ENCODE results near the gene SPARC. TPM values are rescaled to one million over a fixed set of nuclear protein-coding genes. Genes with fewer than 3 reads are reported as not detected.
A peak's percentile ranks its signal among the peaks of the same experiment; 100 is the strongest.

SPARC gene
- total RNA-seq, 4 donors from 2014 or later: 341 to 2,293 (median 751) TPM

- Histone ChIP-seq H3K27me3 (no peaks in the 10 kb centered on the region), H3K4me1 (peaks cover 23 to 64% of the 10 kb centered on the region in 2 donors), H3K36me3 (no peaks in the 10 kb centered on the region), H3K27ac (peak overlapping the region; percentile 88 to 100), H3K4me3 (no peak overlapping the region), H3K9me3 (no peaks in the 10 kb centered on the region)
- intact Hi-C loops (cut with DNase I; ENCODE audit: low total_unique reads): no loop called here
- TF ChIP-seq, protein P1, sequence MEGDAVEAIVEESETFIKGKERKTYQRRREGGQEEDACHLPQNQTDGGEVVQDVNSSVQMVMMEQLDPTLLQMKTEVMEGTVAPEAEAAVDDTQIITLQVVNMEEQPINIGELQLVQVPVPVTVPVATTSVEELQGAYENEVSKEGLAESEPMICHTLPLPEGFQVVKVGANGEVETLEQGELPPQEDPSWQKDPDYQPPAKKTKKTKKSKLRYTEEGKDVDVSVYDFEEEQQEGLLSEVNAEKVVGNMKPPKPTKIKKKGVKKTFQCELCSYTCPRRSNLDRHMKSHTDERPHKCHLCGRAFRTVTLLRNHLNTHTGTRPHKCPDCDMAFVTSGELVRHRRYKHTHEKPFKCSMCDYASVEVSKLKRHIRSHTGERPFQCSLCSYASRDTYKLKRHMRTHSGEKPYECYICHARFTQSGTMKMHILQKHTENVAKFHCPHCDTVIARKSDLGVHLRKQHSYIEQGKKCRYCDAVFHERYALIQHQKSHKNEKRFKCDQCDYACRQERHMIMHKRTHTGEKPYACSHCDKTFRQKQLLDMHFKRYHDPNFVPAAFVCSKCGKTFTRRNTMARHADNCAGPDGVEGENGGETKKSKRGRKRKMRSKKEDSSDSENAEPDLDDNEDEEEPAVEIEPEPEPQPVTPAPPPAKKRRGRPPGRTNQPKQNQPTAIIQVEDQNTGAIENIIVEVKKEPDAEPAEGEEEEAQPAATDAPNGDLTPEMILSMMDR (IDR thresholded peaks at IDR 0.05): no peak
- TF ChIP-seq POLR2A (IDR thresholded peaks at IDR 0.05): no peak
- peak in 1 of 2 donors; percentile 65 for DNase-seq
Observed at GRCh38 chr5:151670953-151671636, 15.6 kb downstream of the SPARC start.

DNA sequence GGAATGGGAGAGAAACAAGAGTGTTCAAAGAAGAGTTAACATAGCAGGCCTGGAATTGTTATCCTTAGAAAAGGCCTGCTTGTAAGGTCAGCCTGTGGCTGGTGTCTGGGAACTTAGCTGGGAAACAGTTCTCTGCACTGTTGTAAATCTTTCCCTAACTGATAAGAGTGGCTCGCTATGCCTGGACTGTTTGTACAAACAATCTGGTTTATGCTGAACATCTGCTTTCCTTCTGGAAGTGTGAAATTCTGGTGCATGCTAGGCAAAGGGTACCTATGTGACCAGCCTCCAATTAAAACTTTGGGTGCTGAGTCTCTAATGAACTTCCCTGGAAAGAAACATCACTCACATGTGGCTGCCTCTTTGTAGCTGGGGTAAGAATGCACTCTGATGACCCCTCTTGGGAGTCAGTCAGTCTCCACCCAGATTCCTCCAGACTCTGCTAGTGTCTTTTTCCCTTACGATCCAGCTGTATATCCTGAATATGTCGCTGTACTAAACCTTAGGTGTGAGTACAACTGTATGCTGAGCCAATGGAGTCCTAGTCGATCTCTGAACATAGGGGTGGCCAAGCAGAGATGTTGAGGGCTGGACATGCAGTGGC is 16.5 kb downstream of the SPARC start:
- DNase-seq: no peak
- Histone ChIP-seq H3K4me1 (peaks cover 30 to 66% of the 10 kb centered on the region in 2 donors), H3K36me3 (no peaks in the 10 kb centered on the region), H3K9me3 (no peaks in the 10 kb centered on the region), H3K27me3 (no peaks in the 10 kb centered on the region), H3K4me3 (no peak overlapping the region), H3K27ac (peak overlapping the region; percentile 88 to 100)
- intact Hi-C loops (cut with DNase I; ENCODE audit: low total_unique reads): no loop called here
- TF ChIP-seq POLR2A (IDR thresholded peaks at IDR 0.05): no peak
- TF ChIP-seq, protein P1 (IDR thresholded peaks at IDR 0.05): no peak

DNA sequence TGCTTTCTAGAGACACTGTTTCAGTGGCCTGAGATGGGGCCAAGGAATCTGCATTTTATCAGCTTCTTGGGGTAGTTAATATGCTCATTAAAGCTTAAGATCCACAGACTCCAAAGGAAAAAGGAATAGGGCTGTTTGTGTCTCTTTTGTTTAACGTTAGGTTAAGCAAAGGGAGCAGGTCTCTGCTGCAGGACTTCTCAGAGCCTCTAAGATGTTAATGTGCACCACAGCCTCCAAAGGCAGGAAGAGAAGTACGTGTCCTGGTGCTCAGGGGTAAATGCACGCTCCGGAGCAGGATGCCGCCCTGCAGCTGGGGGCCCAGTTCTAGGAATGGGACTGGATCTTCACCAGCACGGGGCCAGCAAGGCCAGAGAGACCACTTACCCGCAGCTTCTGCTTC is 19.6 kb downstream of the SPARC start:
- Histone ChIP-seq H3K27me3 (no peaks in the 10 kb centered on the region), H3K36me3 (no peaks in the 10 kb centered on the region), H3K27ac (peak overlapping the region; percentile 88 to 100), H3K9me3 (no peaks in the 10 kb centered on the region), H3K4me3 (no peak overlapping the region), H3K4me1 (peaks cover 28 to 65% of the 10 kb centered on the region in 2 donors)
- intact Hi-C loops (cut with DNase I; ENCODE audit: low total_unique reads): no loop called here
- TF ChIP-seq, protein P1 (IDR thresholded peaks at IDR 0.05): no peak
- TF ChIP-seq POLR2A (IDR thresholded peaks at IDR 0.05): no peak
- no peak for DNase-seq

DNA sequence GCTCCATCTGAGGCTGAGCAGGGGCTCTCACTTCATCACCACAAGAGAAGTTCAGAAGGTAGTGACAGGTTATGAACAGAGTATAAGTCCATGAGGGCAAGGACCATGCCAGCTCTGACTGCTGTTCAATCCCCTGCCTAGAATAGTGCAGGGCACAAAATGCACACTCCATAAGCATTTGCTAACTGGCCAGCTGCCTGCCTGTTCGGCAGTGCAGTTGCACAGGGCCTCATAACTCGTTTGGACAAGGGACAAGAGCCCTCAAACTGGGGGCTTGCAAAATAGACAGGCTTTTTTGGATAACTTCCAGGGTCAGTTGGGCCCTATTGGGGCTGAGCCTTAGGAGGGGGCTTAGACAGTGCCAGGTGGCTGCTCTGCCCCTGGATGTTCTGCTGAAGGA is 21.1 kb downstream of the SPARC start:
- Histone ChIP-seq H3K9me3 (no peaks in the 10 kb centered on the region), H3K4me3 (no peak overlapping the region), H3K27me3 (no peaks in the 10 kb centered on the region), H3K27ac (peak overlapping the region; percentile 88 to 100), H3K4me1 (peaks cover 22 to 54% of the 10 kb centered on the region in 2 donors), H3K36me3 (no peaks in the 10 kb centered on the region)
- intact Hi-C loops (cut with DNase I; ENCODE audit: low total_unique reads): no loop called here
- TF ChIP-seq POLR2A (IDR thresholded peaks at IDR 0.05): no peak
- TF ChIP-seq, protein P1 (IDR thresholded peaks at IDR 0.05): no peak
- no peak for DNase-seq

All from uterus (tissue), 4 donors.